ENCODE results near the gene RFT1.

DNA sequence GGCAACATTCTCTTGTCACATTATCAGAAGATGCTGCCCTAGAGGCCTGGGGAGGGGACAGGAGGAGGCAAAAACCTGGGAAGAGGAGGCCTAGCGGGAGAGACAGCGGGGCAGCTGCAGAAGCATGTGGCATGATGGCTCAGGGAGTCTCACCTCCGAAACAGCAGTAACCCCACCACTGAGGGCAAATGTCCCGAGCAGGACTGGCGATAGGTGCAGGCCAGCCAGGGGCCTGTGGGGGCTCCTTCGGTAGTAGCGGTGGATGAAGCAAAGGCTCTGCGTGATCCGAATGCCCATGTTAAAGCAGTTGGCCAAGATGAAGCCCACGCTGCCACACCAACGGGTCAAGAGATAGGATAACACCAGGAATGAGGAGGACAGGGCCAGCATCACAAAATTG lies 38.0 kb downstream of the RFT1 start:
- TF ChIP-seq POLR2A (IDR thresholded peaks at IDR 0.05; ENCODE audit: low read depth, low read length) (no peak), POLR2AphosphoS5 (IDR thresholded peaks at IDR 0.05; ENCODE audit: low read depth, low read length) (no peak), TAF1 (IDR thresholded peaks at IDR 0.05; ENCODE audit: low read depth, low read length) (no peak), SPI1 (IDR thresholded peaks at IDR 0.05; ENCODE audit: low read depth, low read length) (no peak), POU2F2 (IDR thresholded peaks at IDR 0.05; ENCODE audit: low read depth, low read length) (no peak), PAX5 (IDR thresholded peaks at IDR 0.05; ENCODE audit: insufficient read depth, low read length, severe bottlenecking) (no peak)
